Astrocyte (in vitro differentiated cells and primary cell): ENCODE measurements around the gene UTP11.

Source experiments
- EZH2 ChIP-seq: IDR thresholded peaks from 2 replicates; pipeline ENCODE4 v1.6.1; 2012; ENCODE audit warnings: mild to moderate bottlenecking, low read length, inconsistent platforms; ENCODE audit not compliant: insufficient read depth
- TF ChIP-seq, protein P1 (sequence below): IDR thresholded peaks from 2 replicates; pipeline ENCODE4 v1.5.1; 2011; ENCODE audit warnings: low read depth, mild to moderate bottlenecking, inconsistent platforms, low read length, moderate library complexity; ENCODE audit not compliant: insufficient read depth

DNA sequence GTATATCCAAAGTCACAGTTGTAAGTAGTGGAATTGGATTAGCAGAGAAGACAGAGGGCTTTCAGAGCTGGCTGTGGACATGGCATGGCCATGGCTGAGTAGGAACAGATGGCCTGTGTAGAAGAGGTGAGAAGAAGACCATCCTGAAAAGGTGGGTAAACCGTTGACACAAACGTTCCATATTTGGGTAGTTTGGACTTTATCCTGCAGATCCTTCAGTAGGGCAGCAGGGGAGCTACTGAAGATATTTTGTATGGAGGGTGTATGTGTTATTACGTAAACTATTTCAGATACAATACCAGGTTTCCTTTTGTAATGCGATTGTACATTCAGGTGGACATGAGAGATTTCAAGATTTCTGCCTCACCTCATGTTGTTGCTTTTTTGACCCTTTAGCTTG is 1.6 kb downstream of the UTP11 start:
- TF ChIP-seq, protein P1, sequence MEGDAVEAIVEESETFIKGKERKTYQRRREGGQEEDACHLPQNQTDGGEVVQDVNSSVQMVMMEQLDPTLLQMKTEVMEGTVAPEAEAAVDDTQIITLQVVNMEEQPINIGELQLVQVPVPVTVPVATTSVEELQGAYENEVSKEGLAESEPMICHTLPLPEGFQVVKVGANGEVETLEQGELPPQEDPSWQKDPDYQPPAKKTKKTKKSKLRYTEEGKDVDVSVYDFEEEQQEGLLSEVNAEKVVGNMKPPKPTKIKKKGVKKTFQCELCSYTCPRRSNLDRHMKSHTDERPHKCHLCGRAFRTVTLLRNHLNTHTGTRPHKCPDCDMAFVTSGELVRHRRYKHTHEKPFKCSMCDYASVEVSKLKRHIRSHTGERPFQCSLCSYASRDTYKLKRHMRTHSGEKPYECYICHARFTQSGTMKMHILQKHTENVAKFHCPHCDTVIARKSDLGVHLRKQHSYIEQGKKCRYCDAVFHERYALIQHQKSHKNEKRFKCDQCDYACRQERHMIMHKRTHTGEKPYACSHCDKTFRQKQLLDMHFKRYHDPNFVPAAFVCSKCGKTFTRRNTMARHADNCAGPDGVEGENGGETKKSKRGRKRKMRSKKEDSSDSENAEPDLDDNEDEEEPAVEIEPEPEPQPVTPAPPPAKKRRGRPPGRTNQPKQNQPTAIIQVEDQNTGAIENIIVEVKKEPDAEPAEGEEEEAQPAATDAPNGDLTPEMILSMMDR, result peak; percentile 9
- TF ChIP-seq EZH2, result no peak
